ENCODE data around the gene TIGD6. TPM values are rescaled to one million over a fixed set of nuclear protein-coding genes. Genes with fewer than 3 reads are reported as not detected.
A peak's percentile ranks its signal among the peaks of the same experiment; 100 is the strongest.

The TIGD6 gene
- total and polyA plus RNA-seq, 4 donors = 1.3 to 2.9 (median 2.1) TPM

DNA sequence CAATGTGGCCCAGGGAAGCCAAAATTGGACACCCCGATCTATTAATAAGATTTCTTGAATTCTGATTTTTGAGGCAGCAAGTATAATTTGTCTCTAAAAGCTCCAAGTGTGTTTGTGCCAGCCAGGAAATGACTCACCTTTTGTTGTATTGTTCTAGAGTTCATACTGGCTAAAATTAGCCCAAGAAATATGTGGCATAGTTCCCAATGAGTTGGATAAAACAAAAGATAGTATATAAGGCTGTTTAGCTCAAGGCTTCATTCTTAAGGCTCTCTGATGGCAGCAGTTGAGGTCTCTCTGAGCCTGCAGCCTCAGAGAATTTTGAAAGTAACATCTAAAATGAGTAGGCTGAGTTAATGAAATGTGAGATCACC lies 21.7 kb upstream of the TIGD6 start:
- H3K9ac ChIP-seq (ENCODE audit: low read depth in 1 of 2, low read length in 2 of 2) = no peak overlapping the region
- H3K36me3 ChIP-seq (ENCODE audit: control insufficient read depth in 4 of 4, insufficient read depth in 3 of 4, low read depth in 1 of 4, low read length in 3 of 4) = peaks cover 19 to 66% (median 56%) of the 10 kb centered on the region in 4 donors
- TF ChIP-seq HNF4A (conservative IDR thresholded peaks at IDR 0.05) (no peak), YY1 (IDR thresholded peaks at IDR 0.05) (no peak), RXRA (IDR thresholded peaks at IDR 0.05) (no peak), EGR1 (IDR thresholded peaks at IDR 0.05; ENCODE audit: low read depth in 2 of 2) (no peak), JUND (IDR thresholded peaks at IDR 0.05) (peak in 1 of 2 donors; percentile 43), NR2F2 (IDR thresholded peaks at IDR 0.05) (no peak)
- TF ChIP-seq, protein P1, sequence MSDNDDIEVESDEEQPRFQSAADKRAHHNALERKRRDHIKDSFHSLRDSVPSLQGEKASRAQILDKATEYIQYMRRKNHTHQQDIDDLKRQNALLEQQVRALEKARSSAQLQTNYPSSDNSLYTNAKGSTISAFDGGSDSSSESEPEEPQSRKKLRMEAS (IDR thresholded peaks at IDR 0.05) = no peak
- H3K4me1 ChIP-seq (ENCODE audit: control insufficient read depth in 4 of 4, insufficient read depth in 4 of 4, low read length in 3 of 4) = no peaks in the 10 kb centered on the region
- H3K4me3 ChIP-seq (ENCODE audit: low read depth in 1 of 3, low read length in 3 of 3) = no peak overlapping the region
- H3K27me3 ChIP-seq (ENCODE audit: control insufficient read depth in 4 of 4, insufficient read depth in 4 of 4, low read length in 3 of 4) = no peaks in the 10 kb centered on the region
- WGBS = 77% methylated on average over 1 of the region's 1 CpG
- H3K9me3 ChIP-seq (ENCODE audit: control insufficient read depth in 4 of 4, low read length in 3 of 4) = no peaks in the 10 kb centered on the region
- no peak for DNase-seq (ENCODE audit: low spot score)
- no peak overlapping the region for H3K27ac ChIP-seq (ENCODE audit: low read depth in 1 of 2, low read length in 2 of 2)

DNA sequence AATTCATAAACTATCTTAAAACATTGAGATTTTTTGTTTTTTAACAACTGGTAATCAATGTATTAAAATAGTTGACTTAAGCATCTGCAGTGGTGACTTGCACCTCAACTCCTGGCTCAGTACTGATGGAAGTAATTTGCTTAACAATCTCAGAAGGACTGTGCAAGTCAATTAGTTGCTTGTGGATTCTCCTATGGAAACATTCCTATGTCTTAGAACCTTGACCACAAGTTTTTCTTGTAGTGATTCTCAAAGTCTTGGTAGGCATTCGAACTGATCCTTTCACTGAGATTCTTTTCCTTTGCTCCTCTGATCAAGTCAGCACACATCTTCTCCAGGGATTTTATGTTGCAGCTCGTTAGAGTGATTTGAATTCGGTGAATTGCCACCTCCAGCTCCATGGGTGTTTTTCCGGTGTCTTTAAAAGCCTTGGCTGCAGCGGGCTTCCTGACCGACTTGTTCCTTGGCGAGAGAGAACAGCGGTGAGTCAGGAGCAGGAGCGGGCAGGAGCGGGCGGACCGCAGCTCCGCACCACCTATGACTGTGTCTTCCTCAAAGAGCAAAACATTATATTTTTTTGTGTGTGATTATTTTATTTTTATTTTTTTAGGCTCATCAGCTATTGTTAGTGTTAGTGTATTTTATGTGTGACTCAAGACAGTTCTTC lies 21.2 kb upstream of the TIGD6 start:
- Histone ChIP-seq H3K9me3 (ENCODE audit: control insufficient read depth in 4 of 4, low read length in 3 of 4) (no peaks in the 10 kb centered on the region), H3K4me1 (ENCODE audit: control insufficient read depth in 4 of 4, insufficient read depth in 4 of 4, low read length in 3 of 4) (no peaks in the 10 kb centered on the region), H3K36me3 (ENCODE audit: control insufficient read depth in 4 of 4, insufficient read depth in 3 of 4, low read depth in 1 of 4, low read length in 3 of 4) (peaks cover 15 to 61% (median 52%) of the 10 kb centered on the region in 4 donors), H3K27me3 (ENCODE audit: control insufficient read depth in 4 of 4, insufficient read depth in 4 of 4, low read length in 3 of 4) (no peaks in the 10 kb centered on the region), H3K27ac (ENCODE audit: low read depth in 1 of 2, low read length in 2 of 2) (no peak overlapping the region), H3K9ac (ENCODE audit: low read depth in 1 of 2, low read length in 2 of 2) (no peak overlapping the region), H3K4me3 (ENCODE audit: low read depth in 1 of 3, low read length in 3 of 3) (no peak overlapping the region)
- no peak for TF ChIP-seq GABPA (IDR thresholded peaks at IDR 0.05 in 1 of 2, conservative IDR thresholded peaks at IDR 0.05 in 1 of 2)
- TF ChIP-seq FOXA1 (IDR thresholded peaks at IDR 0.05) = no peak
- TF ChIP-seq, protein P2, sequence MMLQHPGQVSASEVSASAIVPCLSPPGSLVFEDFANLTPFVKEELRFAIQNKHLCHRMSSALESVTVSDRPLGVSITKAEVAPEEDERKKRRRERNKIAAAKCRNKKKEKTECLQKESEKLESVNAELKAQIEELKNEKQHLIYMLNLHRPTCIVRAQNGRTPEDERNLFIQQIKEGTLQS (IDR thresholded peaks at IDR 0.05) = no peak
- no peak for TF ChIP-seq NR2F2 (IDR thresholded peaks at IDR 0.05)
- no peak for TF ChIP-seq HNF4G (IDR thresholded peaks at IDR 0.05)
- TF ChIP-seq, protein P3, sequence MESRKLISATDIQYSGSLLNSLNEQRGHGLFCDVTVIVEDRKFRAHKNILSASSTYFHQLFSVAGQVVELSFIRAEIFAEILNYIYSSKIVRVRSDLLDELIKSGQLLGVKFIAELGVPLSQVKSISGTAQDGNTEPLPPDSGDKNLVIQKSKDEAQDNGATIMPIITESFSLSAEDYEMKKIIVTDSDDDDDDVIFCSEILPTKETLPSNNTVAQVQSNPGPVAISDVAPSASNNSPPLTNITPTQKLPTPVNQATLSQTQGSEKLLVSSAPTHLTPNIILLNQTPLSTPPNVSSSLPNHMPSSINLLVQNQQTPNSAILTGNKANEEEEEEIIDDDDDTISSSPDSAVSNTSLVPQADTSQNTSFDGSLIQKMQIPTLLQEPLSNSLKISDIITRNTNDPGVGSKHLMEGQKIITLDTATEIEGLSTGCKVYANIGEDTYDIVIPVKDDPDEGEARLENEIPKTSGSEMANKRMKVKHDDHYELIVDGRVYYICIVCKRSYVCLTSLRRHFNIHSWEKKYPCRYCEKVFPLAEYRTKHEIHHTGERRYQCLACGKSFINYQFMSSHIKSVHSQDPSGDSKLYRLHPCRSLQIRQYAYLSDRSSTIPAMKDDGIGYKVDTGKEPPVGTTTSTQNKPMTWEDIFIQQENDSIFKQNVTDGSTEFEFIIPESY (IDR thresholded peaks at IDR 0.05) = no peak
- 89% methylated on average over 13 of the region's 13 CpGs for WGBS
- no peak for DNase-seq (ENCODE audit: low spot score)

DNA sequence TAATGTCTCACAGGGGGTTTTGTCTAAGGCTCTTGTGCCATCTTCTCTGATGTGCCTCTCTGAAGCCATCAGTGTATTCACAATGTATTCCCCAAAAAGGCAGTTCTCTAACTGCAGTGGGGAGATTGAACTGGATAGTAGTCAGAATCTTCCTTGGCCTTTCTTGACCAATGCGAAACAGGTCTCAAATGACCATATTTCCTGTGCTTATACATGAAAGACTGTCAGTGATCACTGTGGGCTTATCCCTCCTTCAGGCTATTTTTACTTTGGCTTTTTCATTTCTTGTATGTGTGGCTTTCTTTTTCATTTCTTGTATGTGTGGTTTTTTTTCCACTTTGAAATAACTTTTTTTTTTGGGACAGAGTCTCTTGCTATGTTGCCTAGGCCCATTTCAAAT lies 19.8 kb upstream of the TIGD6 start:
- 98% methylated on average over 1 of the region's 1 CpG for WGBS
- Histone ChIP-seq H3K4me1 (ENCODE audit: control insufficient read depth in 4 of 4, insufficient read depth in 4 of 4, low read length in 3 of 4) (no peaks in the 10 kb centered on the region), H3K4me3 (ENCODE audit: low read depth in 1 of 3, low read length in 3 of 3) (no peak overlapping the region), H3K27me3 (ENCODE audit: control insufficient read depth in 4 of 4, insufficient read depth in 4 of 4, low read length in 3 of 4) (no peaks in the 10 kb centered on the region), H3K9me3 (ENCODE audit: control insufficient read depth in 4 of 4, low read length in 3 of 4) (no peaks in the 10 kb centered on the region), H3K27ac (ENCODE audit: low read depth in 1 of 2, low read length in 2 of 2) (no peak overlapping the region), H3K9ac (ENCODE audit: low read depth in 1 of 2, low read length in 2 of 2) (no peak overlapping the region), H3K36me3 (ENCODE audit: control insufficient read depth in 4 of 4, insufficient read depth in 3 of 4, low read depth in 1 of 4, low read length in 3 of 4) (peaks cover 16 to 64% (median 52%) of the 10 kb centered on the region in 4 donors)
- TF ChIP-seq, protein P4, sequence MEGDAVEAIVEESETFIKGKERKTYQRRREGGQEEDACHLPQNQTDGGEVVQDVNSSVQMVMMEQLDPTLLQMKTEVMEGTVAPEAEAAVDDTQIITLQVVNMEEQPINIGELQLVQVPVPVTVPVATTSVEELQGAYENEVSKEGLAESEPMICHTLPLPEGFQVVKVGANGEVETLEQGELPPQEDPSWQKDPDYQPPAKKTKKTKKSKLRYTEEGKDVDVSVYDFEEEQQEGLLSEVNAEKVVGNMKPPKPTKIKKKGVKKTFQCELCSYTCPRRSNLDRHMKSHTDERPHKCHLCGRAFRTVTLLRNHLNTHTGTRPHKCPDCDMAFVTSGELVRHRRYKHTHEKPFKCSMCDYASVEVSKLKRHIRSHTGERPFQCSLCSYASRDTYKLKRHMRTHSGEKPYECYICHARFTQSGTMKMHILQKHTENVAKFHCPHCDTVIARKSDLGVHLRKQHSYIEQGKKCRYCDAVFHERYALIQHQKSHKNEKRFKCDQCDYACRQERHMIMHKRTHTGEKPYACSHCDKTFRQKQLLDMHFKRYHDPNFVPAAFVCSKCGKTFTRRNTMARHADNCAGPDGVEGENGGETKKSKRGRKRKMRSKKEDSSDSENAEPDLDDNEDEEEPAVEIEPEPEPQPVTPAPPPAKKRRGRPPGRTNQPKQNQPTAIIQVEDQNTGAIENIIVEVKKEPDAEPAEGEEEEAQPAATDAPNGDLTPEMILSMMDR (IDR thresholded peaks at IDR 0.05; ENCODE audit: low read depth, low read length, missing input control) = no peak
- no peak for TF ChIP-seq FOXA1 (IDR thresholded peaks at IDR 0.05)
- no peak for TF ChIP-seq JUND (IDR thresholded peaks at IDR 0.05)
- TF ChIP-seq GABPA (IDR thresholded peaks at IDR 0.05 in 1 of 2, conservative IDR thresholded peaks at IDR 0.05 in 1 of 2) = no peak
- DNase-seq (ENCODE audit: low spot score) = no peak
